ENCODE results near the gene GBE1.

DNA sequence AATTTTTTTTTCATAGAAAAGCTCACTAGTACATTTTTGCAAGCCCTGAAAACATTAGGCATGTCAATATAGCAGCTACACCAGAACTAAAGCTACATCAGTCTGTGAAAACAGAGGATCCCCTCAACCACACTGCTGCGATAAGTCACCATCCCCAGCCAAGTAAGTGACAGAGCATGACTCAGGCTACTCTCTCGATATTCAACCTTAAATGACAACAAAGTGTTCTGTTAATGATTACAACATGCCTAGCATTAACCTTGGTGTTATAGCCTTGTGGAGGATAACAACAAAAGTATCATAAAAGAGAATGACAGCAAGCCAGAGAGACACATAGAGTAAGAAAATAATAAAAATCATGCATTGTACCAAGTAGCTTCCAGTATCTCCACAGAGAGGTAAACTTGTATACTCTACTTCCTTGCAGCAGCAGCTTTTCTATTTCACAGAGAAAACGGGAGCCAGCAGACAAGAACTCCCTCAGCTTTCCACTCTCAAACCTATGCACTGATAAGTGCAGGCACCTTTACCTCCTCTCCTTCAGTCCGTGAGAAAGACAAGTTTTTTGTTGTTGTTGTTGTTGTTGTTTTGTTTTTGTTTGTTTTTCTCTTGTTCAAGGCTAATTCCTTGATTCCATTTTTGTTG, 76.6 kb downstream of the GBE1 start:
- TF ChIP-seq, protein P1, sequence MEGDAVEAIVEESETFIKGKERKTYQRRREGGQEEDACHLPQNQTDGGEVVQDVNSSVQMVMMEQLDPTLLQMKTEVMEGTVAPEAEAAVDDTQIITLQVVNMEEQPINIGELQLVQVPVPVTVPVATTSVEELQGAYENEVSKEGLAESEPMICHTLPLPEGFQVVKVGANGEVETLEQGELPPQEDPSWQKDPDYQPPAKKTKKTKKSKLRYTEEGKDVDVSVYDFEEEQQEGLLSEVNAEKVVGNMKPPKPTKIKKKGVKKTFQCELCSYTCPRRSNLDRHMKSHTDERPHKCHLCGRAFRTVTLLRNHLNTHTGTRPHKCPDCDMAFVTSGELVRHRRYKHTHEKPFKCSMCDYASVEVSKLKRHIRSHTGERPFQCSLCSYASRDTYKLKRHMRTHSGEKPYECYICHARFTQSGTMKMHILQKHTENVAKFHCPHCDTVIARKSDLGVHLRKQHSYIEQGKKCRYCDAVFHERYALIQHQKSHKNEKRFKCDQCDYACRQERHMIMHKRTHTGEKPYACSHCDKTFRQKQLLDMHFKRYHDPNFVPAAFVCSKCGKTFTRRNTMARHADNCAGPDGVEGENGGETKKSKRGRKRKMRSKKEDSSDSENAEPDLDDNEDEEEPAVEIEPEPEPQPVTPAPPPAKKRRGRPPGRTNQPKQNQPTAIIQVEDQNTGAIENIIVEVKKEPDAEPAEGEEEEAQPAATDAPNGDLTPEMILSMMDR (IDR thresholded peaks at IDR 0.05) = no peak
- TF ChIP-seq TCF7 (CRISPR knock-in tag; IDR thresholded peaks at IDR 0.05; ENCODE audit: low read depth) (no peak), CREB1 (CRISPR knock-in tag; IDR thresholded peaks at IDR 0.05) (no peak), GTF2I (CRISPR knock-in tag; conservative IDR thresholded peaks at IDR 0.05) (no peak), ZNF121 (CRISPR knock-in tag; IDR thresholded peaks at IDR 0.05) (no peak), ELF4 (CRISPR knock-in tag; IDR thresholded peaks at IDR 0.05; ENCODE audit: low read depth) (no peak), ZNF423 (CRISPR knock-in tag; IDR thresholded peaks at IDR 0.05) (no peak), CBFB (CRISPR knock-in tag; IDR thresholded peaks at IDR 0.05; ENCODE audit: low read depth) (no peak)
- TF ChIP-seq, protein P2, sequence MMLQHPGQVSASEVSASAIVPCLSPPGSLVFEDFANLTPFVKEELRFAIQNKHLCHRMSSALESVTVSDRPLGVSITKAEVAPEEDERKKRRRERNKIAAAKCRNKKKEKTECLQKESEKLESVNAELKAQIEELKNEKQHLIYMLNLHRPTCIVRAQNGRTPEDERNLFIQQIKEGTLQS (CRISPR knock-in tag; conservative IDR thresholded peaks at IDR 0.05) = no peak
- TF ChIP-seq, protein P3, sequence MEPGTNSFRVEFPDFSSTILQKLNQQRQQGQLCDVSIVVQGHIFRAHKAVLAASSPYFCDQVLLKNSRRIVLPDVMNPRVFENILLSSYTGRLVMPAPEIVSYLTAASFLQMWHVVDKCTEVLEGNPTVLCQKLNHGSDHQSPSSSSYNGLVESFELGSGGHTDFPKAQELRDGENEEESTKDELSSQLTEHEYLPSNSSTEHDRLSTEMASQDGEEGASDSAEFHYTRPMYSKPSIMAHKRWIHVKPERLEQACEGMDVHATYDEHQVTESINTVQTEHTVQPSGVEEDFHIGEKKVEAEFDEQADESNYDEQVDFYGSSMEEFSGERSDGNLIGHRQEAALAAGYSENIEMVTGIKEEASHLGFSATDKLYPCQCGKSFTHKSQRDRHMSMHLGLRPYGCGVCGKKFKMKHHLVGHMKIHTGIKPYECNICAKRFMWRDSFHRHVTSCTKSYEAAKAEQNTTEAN (CRISPR knock-in tag; IDR thresholded peaks at IDR 0.05) = no peak
- TF ChIP-seq, protein P4, sequence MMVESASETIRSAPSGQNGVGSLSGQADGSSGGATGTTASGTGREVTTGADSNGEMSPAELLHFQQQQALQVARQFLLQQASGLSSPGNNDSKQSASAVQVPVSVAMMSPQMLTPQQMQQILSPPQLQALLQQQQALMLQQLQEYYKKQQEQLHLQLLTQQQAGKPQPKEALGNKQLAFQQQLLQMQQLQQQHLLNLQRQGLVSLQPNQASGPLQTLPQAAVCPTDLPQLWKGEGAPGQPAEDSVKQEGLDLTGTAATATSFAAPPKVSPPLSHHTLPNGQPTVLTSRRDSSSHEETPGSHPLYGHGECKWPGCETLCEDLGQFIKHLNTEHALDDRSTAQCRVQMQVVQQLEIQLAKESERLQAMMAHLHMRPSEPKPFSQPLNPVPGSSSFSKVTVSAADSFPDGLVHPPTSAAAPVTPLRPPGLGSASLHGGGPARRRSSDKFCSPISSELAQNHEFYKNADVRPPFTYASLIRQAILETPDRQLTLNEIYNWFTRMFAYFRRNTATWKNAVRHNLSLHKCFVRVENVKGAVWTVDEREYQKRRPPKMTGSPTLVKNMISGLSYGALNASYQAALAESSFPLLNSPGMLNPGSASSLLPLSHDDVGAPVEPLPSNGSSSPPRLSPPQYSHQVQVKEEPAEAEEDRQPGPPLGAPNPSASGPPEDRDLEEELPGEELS (CRISPR knock-in tag; IDR thresholded peaks at IDR 0.05) = no peak
- TF ChIP-seq, protein P5, sequence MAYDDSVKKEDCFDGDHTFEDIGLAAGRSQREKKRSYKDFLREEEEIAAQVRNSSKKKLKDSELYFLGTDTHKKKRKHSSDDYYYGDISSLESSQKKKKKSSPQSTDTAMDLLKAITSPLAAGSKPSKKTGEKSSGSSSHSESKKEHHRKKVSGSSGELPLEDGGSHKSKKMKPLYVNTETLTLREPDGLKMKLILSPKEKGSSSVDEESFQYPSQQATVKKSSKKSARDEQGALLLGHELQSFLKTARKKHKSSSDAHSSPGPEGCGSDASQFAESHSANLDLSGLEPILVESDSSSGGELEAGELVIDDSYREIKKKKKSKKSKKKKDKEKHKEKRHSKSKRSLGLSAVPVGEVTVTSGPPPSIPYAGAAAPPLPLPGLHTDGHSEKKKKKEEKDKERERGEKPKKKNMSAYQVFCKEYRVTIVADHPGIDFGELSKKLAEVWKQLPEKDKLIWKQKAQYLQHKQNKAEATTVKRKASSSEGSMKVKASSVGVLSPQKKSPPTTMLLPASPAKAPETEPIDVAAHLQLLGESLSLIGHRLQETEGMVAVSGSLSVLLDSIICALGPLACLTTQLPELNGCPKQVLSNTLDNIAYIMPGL (CRISPR knock-in tag; IDR thresholded peaks at IDR 0.05) = no peak
